KMS-11 (cell line): ENCODE results near the gene SEMA4G.
A peak's percentile ranks its signal among the peaks of the same experiment; 100 is the strongest.

Experiments
- H2AFZ ChIP-seq: fragments of 200-600 bp; sonication (generic); 2 replicates; pipeline ENCODE4 v1.6.1; 2016; ENCODE audit warnings: antibody characterized with exemption, mixed run types, low read depth
- H3K27ac ChIP-seq: fragments of 200-600 bp; sonication (generic); 2 replicates; pipeline ENCODE4 v1.6.1; 2016; ENCODE audit warnings: mild to moderate bottlenecking, mixed run types
- H3K27me3 ChIP-seq: fragments of 200-600 bp; sonication (generic); 2 replicates; pipeline ENCODE4 v1.6.1; 2017; ENCODE audit warnings: mild to moderate bottlenecking, low read depth, mixed run types, moderate library complexity; ENCODE audit not compliant: insufficient read depth
- H3K36me3 ChIP-seq: fragments of 200-600 bp; sonication (generic); 2 replicates; pipeline ENCODE4 v1.6.1; 2017; ENCODE audit warnings: mild to moderate bottlenecking, mixed run types; ENCODE audit not compliant: insufficient read depth
- H3K4me1 ChIP-seq: fragments of 200-600 bp; sonication (generic); 2 replicates; pipeline ENCODE4 v1.6.1; 2016; ENCODE audit warnings: mild to moderate bottlenecking, low read depth, mixed run types; ENCODE audit not compliant: poor library complexity, severe bottlenecking
- H3K4me2 ChIP-seq: fragments of 200-600 bp; sonication (generic); 2 replicates; pipeline ENCODE4 v1.7.0; 2016; ENCODE audit warnings: mild to moderate bottlenecking, mixed run types
- H3K4me3 ChIP-seq: fragments of 200-600 bp; sonication (generic); IDR thresholded peaks from 2 replicates; pipeline ENCODE4 v1.6.1; 2017; ENCODE audit warnings: low read depth, low read length, mixed read lengths; ENCODE audit not compliant: insufficient read depth
- H3K79me2 ChIP-seq: fragments of 200-600 bp; sonication (generic); 2 replicates; pipeline ENCODE4 v1.6.1; 2016; ENCODE audit warnings: low read depth, mixed run types; ENCODE audit not compliant: insufficient read depth
- H3K9ac ChIP-seq: fragments of 200-600 bp; sonication (generic); 2 replicates; pipeline ENCODE4 v1.6.1; 2016; ENCODE audit warnings: mild to moderate bottlenecking, mixed run types
- H4K20me1 ChIP-seq: fragments of 200-600 bp; sonication (generic); 2 replicates; pipeline ENCODE4 v1.6.1; 2016; ENCODE audit warnings: mild to moderate bottlenecking, mixed run types; ENCODE audit not compliant: insufficient read depth
- CTCF ChIP-seq: fragments of 200-600 bp; sonication (generic); conservative IDR thresholded peaks from 2 replicates; pipeline ENCODE4 v1.6.1; 2017; ENCODE audit warnings: low read depth, mild to moderate bottlenecking, antibody characterized with exemption, low read length, moderate library complexity, mixed read lengths

Gene SEMA4G

GRCh38 chr10:100997360-100998182 is 28.3 kb downstream of the SEMA4G start:
- Histone ChIP-seq H3K4me3 (no peak overlapping the region), H4K20me1 (no peaks in the 10 kb centered on the region), H2AFZ (peak overlapping the region; percentile 92), H3K4me1 (peaks cover 25% of the 10 kb centered on the region), H3K79me2 (no peaks in the 10 kb centered on the region), H3K4me2 (peak overlapping the region; percentile 100), H3K27ac (peak overlapping the region; percentile 93), H3K9ac (peak overlapping the region; percentile 72), H3K36me3 (no peaks in the 10 kb centered on the region), H3K27me3 (no peaks in the 10 kb centered on the region)
- TF ChIP-seq CTCF = peak; percentile 88

GRCh38 chr10:100998183-100998990 is 29.1 kb downstream of the SEMA4G start:
- Histone ChIP-seq H3K4me1 (peaks cover 25% of the 10 kb centered on the region), H3K27ac (peak overlapping the region; percentile 93), H3K4me2 (peak overlapping the region; percentile 100), H3K36me3 (no peaks in the 10 kb centered on the region), H3K79me2 (no peaks in the 10 kb centered on the region), H3K4me3 (no peak overlapping the region), H3K27me3 (no peaks in the 10 kb centered on the region), H2AFZ (peak overlapping the region; percentile 92), H3K9ac (peak overlapping the region; percentile 72), H4K20me1 (no peaks in the 10 kb centered on the region)
- no peak for TF ChIP-seq CTCF

GRCh38 chr10:100998991-100999741 is 29.9 kb downstream of the SEMA4G start:
- peak overlapping the region; percentile 93 for H3K27ac ChIP-seq
- no peaks in the 10 kb centered on the region for H3K79me2 ChIP-seq
- no peaks in the 10 kb centered on the region for H4K20me1 ChIP-seq
- peak overlapping the region; percentile 92 for H2AFZ ChIP-seq
- H3K4me3 ChIP-seq = no peak overlapping the region
- H3K9ac ChIP-seq = peak overlapping the region; percentile 72
- H3K27me3 ChIP-seq = no peaks in the 10 kb centered on the region
- H3K4me2 ChIP-seq = peak overlapping the region; percentile 100
- H3K36me3 ChIP-seq = no peaks in the 10 kb centered on the region
- H3K4me1 ChIP-seq = peaks cover 25% of the 10 kb centered on the region
- TF ChIP-seq CTCF = peak; percentile 80

- peak within 1 kb of the TSS; percentile 93 for H3K27ac ChIP-seq
- peak within 1 kb of the TSS; percentile 72 for H3K9ac ChIP-seq
- no peaks in the 10 kb centered on the region for H3K36me3 ChIP-seq
- H2AFZ ChIP-seq = peak within 1 kb of the TSS; percentile 92
- no peak for TF ChIP-seq CTCF
- no peaks in the 10 kb centered on the region for H4K20me1 ChIP-seq
- no peaks in the 10 kb centered on the region for H3K27me3 ChIP-seq
- peaks cover 25% of the 10 kb centered on the region for H3K4me1 ChIP-seq
- H3K4me2 ChIP-seq = peak within 1 kb of the TSS; percentile 100
- no peak within 1 kb of the TSS for H3K4me3 ChIP-seq
- H3K79me2 ChIP-seq = no peaks in the 10 kb centered on the region
Observed at GRCh38 chr10:100999742-101000126, 30.4 kb downstream of the SEMA4G start, which contains the start of gene LZTS2. TSS of gene LZTS2 (plus strand) at chr10:100999808. CDS start at chr10:101002539, 2,731 bp downstream.
